Subcutaneous adipose tissue (tissue), 4 donors: ENCODE results near the gene GPSM1. TPM values are rescaled to one million over a fixed set of nuclear protein-coding genes. Genes with fewer than 3 reads are reported as not detected.

ENCODE experiments used
- CTCF ChIP-seq: fragments of 450-650 bp; IDR thresholded peaks from one replicate; pipeline ENCODE4 v1.5.1; 2016; ENCODE audit warnings: low read depth, mild to moderate bottlenecking, control low read depth, antibody characterized with exemption, moderate library complexity
- total RNA-seq, 4 donors: library from RNA; depleted of rRNA; stranded (reverse); fragments of >200 nt; gene quantifications; one replicate each; pipeline ENCODE4 v1.1.0, GENCODE V29; 2016

Gene GPSM1
- total RNA-seq, 4 donors from 2014 or later = 2.1 to 5.8 (median 4.1) TPM

GRCh38 chr9:136292026-136292538 lies 35.3 kb upstream of the GPSM1 start:
- no peak for TF ChIP-seq CTCF

- TF ChIP-seq CTCF = no peak
Measured at GRCh38 chr9:136292591-136293448, 34.5 kb upstream of the GPSM1 start.

- no peak for TF ChIP-seq CTCF
Measured at GRCh38 chr9:136293476-136294077, 33.8 kb upstream of the GPSM1 start.

GRCh38 chr9:136294437-136294836 lies 32.9 kb upstream of the GPSM1 start:
- no peak for TF ChIP-seq CTCF

- no peak for TF ChIP-seq CTCF
Measured at GRCh38 chr9:136295055-136295454, 32.3 kb upstream of the GPSM1 start.

GRCh38 chr9:136295542-136296433 lies 31.6 kb upstream of the GPSM1 start:
- TF ChIP-seq CTCF = no peak
